Panc1 (cell line): Measurements from ENCODE around the gene OR2B2.
"Not testable (repeated sequence)": the region's sequence is repeated elsewhere in the genome, so short reads cannot be mapped to it uniquely, and the experiment has no call there.

ENCODE experiments used
- CTCF ChIP-seq: fragments of 450-650 bp; IDR thresholded peaks from 2 replicates; pipeline ENCODE4 v1.5.1; 2017; ENCODE audit warnings: mild to moderate bottlenecking
- POLR2AphosphoS5 ChIP-seq: IDR thresholded peaks from 2 replicates; pipeline ENCODE4 v1.6.1; 2012; ENCODE audit warnings: mild to moderate bottlenecking, low read depth, low read length, moderate library complexity
- SIN3A ChIP-seq: IDR thresholded peaks from 2 replicates; pipeline ENCODE4 v1.6.1; 2012; ENCODE audit warnings: low read depth, mild to moderate bottlenecking, low read length, moderate library complexity, borderline replicate concordance; ENCODE audit not compliant: insufficient read depth
- TCF7L2 ChIP-seq: IDR thresholded peaks from 2 replicates; pipeline ENCODE4 v1.6.1; 2011; ENCODE audit warnings: mild to moderate bottlenecking, low read depth, low read length, inconsistent platforms

DNA sequence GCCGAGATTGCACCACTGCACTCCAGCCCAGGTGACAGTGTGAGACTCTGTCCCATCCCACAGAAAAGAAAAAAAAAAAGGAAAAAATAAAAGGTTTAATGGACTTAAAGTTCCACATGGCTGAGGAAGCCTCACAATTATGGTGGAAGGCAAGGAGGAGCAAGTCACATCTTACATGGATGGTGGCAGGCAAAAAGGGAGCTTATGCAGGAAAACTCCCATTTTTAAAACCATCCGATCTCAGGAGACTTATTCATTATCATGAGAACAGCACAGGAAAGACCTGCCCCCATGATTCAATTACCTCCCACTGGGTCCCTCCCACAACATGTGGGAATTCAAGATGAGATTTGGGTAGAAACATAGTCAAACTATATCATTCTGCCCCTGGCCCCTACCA lies 15.8 kb upstream of the OR2B2 start:
- TF ChIP-seq CTCF, TCF7L2, POLR2AphosphoS5, SIN3A: not testable (repeated sequence)
